Gastroesophageal sphincter (tissue), 4 donors: Measurements from ENCODE around the gene DNAJC4. TPM values are rescaled to one million over a fixed set of nuclear protein-coding genes. Genes with fewer than 3 reads are reported as not detected.

ENCODE experiments used
- ATAC-seq: fragments of 150-250 bp; one replicate; pipeline ENCODE4 v1.9.1; 2016; ENCODE audit warnings: mild to moderate bottlenecking, moderate library complexity
- H3K27ac ChIP-seq, 4 donors: fragments of 200-600 bp; sonication (generic) in 3 of 4; 1 replicate in 3 of 4; 2 replicates in 1 of 4; pipeline ENCODE4 v1.5.1; 2016 to 2019
- H3K27me3 ChIP-seq: fragments of 200-600 bp; sonication (generic); one replicate; pipeline ENCODE4 v1.5.1; 2019
- H3K36me3 ChIP-seq, 2 donors: fragments of 200-600 bp; sonication (generic); one replicate each; pipeline ENCODE4 v1.5.1; 2019; ENCODE audit warnings: control low read depth in 1 of 2
- H3K4me1 ChIP-seq, 3 donors: fragments of 200-600 bp; sonication (generic); 1 replicate in 2 of 3; 2 replicates in 1 of 3; pipeline ENCODE4 v1.5.1; 2016 to 2019; ENCODE audit warnings: control low read depth in 2 of 3
- H3K4me3 ChIP-seq, 2 donors: fragments of 200-600 bp; sonication (generic); one replicate each; pipeline ENCODE4 v1.5.1; 2019; ENCODE audit warnings: mild to moderate bottlenecking in 1 of 2, moderate library complexity in 1 of 2
- H3K9me3 ChIP-seq, 3 donors: fragments of 200-600 bp; sonication (generic); one replicate each; pipeline ENCODE4 v1.5.1; 2017 to 2019; ENCODE audit warnings: control low read depth in 2 of 3
- CTCF ChIP-seq, 4 experiments: fragments of 200-600 bp in 2 of 4; fragments of 450-650 bp in 2 of 4; sonication (generic) in 1 of 4; IDR thresholded peaks; one replicate each; pipeline ENCODE4 v1.5.1; 2017 to 2019; ENCODE audit warnings: antibody characterized with exemption in 4 of 4, mild to moderate bottlenecking in 2 of 4, moderate library complexity in 2 of 4
- EP300 ChIP-seq: sonication (generic); formaldehyde crosslinking; IDR thresholded peaks from one replicate; pipeline ENCODE4 v1.6.1; 2017; ENCODE audit warnings: antibody characterized with exemption, mild to moderate bottlenecking
- POLR2A ChIP-seq, 2 donors: fragments of 450-650 bp; IDR thresholded peaks; one replicate each; pipeline ENCODE4 v1.6.1; 2017; ENCODE audit warnings: antibody characterized with exemption in 2 of 2, mild to moderate bottlenecking in 2 of 2, moderate library complexity in 1 of 2
- POLR2AphosphoS5 ChIP-seq: sonication (generic); formaldehyde crosslinking; IDR thresholded peaks from one replicate; pipeline ENCODE4 v1.6.1; 2017; ENCODE audit warnings: antibody characterized with exemption
- WGBS, 2 donors: methylation state at CpG; one replicate each; pipeline ENCODE4 v1.1.5; 2018; ENCODE audit warnings: low coverage in 1 of 2; 5-methylcytosine and 5-hydroxymethylcytosine counted together
- total RNA-seq, 4 donors: library from RNA; depleted of rRNA; stranded (reverse); fragments of >200 nt; gene quantifications; one replicate each; pipeline ENCODE4 v1.1.0, GENCODE V29; 2016

Gene DNAJC4
- total RNA-seq, 4 donors from 2014 or later = 7.1 to 33.5 (median 28.9) TPM

- TF ChIP-seq POLR2A (IDR thresholded peaks at IDR 0.05) (peak; percentile 88 to 92), POLR2AphosphoS5 (peak; percentile 89), CTCF (IDR thresholded peaks at IDR 0.05) (peak in 2 of 4 experiments; percentile 20 to 56), EP300 (no peak)
- peaks cover 0 to 59% (median 30%) of the 10 kb centered on the region in 3 donors for H3K4me1 ChIP-seq
- WGBS, 2 donors = 4% methylated on average over 5 of the region's 54 CpGs; no CpG with 5 or more reads in 1 of the 2 donors
Observed at GRCh38 chr11:64225608-64226506, 4.5 kb upstream of the DNAJC4 start, which contains the start of the genes NUDT22 and TRPT1. Gene NUDT22, plus strand, starts transcription at chr11:64226274. Its CDS starts 379 bp downstream, at chr11:64226653. Gene TRPT1, minus strand, starts transcription at chr11:64226186. Its CDS starts 326 bp downstream, at chr11:64225860.

GRCh38 chr11:64226507-64227051 lies 3.8 kb upstream of the DNAJC4 start:
- peak; percentile 27 for ATAC-seq
- TF ChIP-seq POLR2A (IDR thresholded peaks at IDR 0.05) (no peak), EP300 (no peak), POLR2AphosphoS5 (no peak), CTCF (IDR thresholded peaks at IDR 0.05) (peak in 1 of 4 experiments; percentile 4)
- WGBS, 2 donors = no CpG with 5 or more reads among the region's 26 CpGs
- no peaks in the 10 kb centered on the region for H3K27me3 ChIP-seq
- H3K9me3 ChIP-seq = no peaks in the 10 kb centered on the region
- peak overlapping the region; percentile 66 to 88 for H3K4me3 ChIP-seq
- H3K27ac ChIP-seq = peak overlapping the region; percentile 83 to 94 (median 88)
- H3K4me1 ChIP-seq = peaks cover 0 to 66% (median 32%) of the 10 kb centered on the region in 3 donors
- H3K36me3 ChIP-seq = peaks cover 0 to 10% of the 10 kb centered on the region in 2 donors

More at GRCh38 chr11:64225608-64226506, 4.5 kb upstream of the DNAJC4 start, which contains the start of the genes NUDT22 and TRPT1:
- no peaks in the 10 kb centered on the region for H3K27me3 ChIP-seq
- H3K36me3 ChIP-seq = peaks cover 0 to 15% of the 10 kb centered on the region in 2 donors
- no peaks in the 10 kb centered on the region for H3K9me3 ChIP-seq
- peak within 1 kb of the TSS; percentile 66 to 88 for H3K4me3 ChIP-seq
- peak within 1 kb of the TSS; percentile 83 to 94 (median 88) for H3K27ac ChIP-seq
- peak; percentile 88 for ATAC-seq

GRCh38 chr11:64227405-64227956 lies 2.9 kb upstream of the DNAJC4 start:
- Histone ChIP-seq H3K36me3 (peaks cover 0 to 10% of the 10 kb centered on the region in 2 donors), H3K4me1 (peaks cover 0 to 75% (median 34%) of the 10 kb centered on the region in 3 donors), H3K9me3 (no peaks in the 10 kb centered on the region), H3K4me3 (peak overlapping the region in 1 of 2 donors; percentile 88), H3K27ac (peak overlapping the region; percentile 83 to 94 (median 88)), H3K27me3 (no peaks in the 10 kb centered on the region)
- no peak for ATAC-seq
- TF ChIP-seq POLR2AphosphoS5 = no peak
- WGBS, 2 donors = 57% methylated on average over 3 of the region's 3 CpGs; no CpG with 5 or more reads in 1 of the 2 donors

- no peaks in the 10 kb centered on the region for H3K9me3 ChIP-seq
- TF ChIP-seq EP300 = no peak
- no peak for TF ChIP-seq POLR2A (IDR thresholded peaks at IDR 0.05)
- no peaks in the 10 kb centered on the region for H3K27me3 ChIP-seq
- no peak for ATAC-seq
- H3K4me3 ChIP-seq = peak overlapping the region in 1 of 2 donors; percentile 83
- H3K36me3 ChIP-seq = no peaks in the 10 kb centered on the region
- H3K4me1 ChIP-seq = peaks cover 0 to 91% (median 38%) of the 10 kb centered on the region in 3 donors
- H3K27ac ChIP-seq = peak overlapping the region; percentile 67 to 97 (median 96)
- WGBS, 2 donors = 100% methylated on average over 3 of the region's 12 CpGs; no CpG with 5 or more reads in 1 of the 2 donors
Observed at GRCh38 chr11:64229090-64229743, 1.1 kb upstream of the DNAJC4 start.

- ATAC-seq = no peak
- TF ChIP-seq CTCF (IDR thresholded peaks at IDR 0.05) (no peak), POLR2A (IDR thresholded peaks at IDR 0.05) (no peak), EP300 (no peak), POLR2AphosphoS5 (no peak)
- 0% methylated on average over 3 of the region's 13 CpGs; no CpG with 5 or more reads in 1 of the 2 donors for WGBS, 2 donors
- Histone ChIP-seq H3K4me1 (peaks cover 0 to 86% (median 38%) of the 10 kb centered on the region in 3 donors), H3K9me3 (no peaks in the 10 kb centered on the region), H3K4me3 (peak overlapping the region; percentile 39 to 83), H3K36me3 (no peaks in the 10 kb centered on the region), H3K27me3 (no peaks in the 10 kb centered on the region), H3K27ac (peak overlapping the region; percentile 67 to 97 (median 96))
Observed at GRCh38 chr11:64229744-64230170, 591 bp upstream of the DNAJC4 start.
